ENCODE measurements around the gene OR51V1. TPM values are rescaled to one million over a fixed set of nuclear protein-coding genes. Genes with fewer than 3 reads are reported as not detected.

Gene OR51V1
- total RNA-seq, 1 experiment from 2014 or later = not detected

GRCh38 chr11:5243816-5244180, 43.3 kb upstream of the OR51V1 start:
- H3K4me1 Mint-ChIP-seq (ENCODE audit: low read depth, unreplicated experiment) = no peaks in the 10 kb centered on the region
- BruUV-seq (replicated peaks) = no TSS peak
- Histone ChIP-seq H3K9me3 (no peaks in the 10 kb centered on the region), H3K4me1 (no peaks in the 10 kb centered on the region), H3K4me3 (ENCODE audit: low read depth, low read length) (no peak overlapping the region), H3K27me3 (replicated peaks; ENCODE audit: control insufficient read depth, insufficient read depth, low read length) (no peaks in the 10 kb centered on the region), H3K36me3 (ENCODE audit: control insufficient read depth, insufficient read depth, low read length) (no peaks in the 10 kb centered on the region)
- no peaks in the 10 kb centered on the region for H3K36me3 Mint-ChIP-seq (ENCODE audit: insufficient read depth, unreplicated experiment)
- no peaks in the 10 kb centered on the region for H3K9me3 Mint-ChIP-seq (ENCODE audit: unreplicated experiment)
- intact Hi-C loops (cut with micrococcal nuclease; ENCODE audit: unreplicated experiment) = no loop called here
- no peak for TF ChIP-seq CTCF (IDR thresholded peaks at IDR 0.05; ENCODE audit: insufficient read depth in 1 of 2, low read depth in 1 of 2, low read length in 1 of 2, severe bottlenecking in 1 of 2, unreplicated experiment in 1 of 2)
- no peak overlapping the region for H3K27ac Mint-ChIP-seq (ENCODE audit: unreplicated experiment)
- H3K4me3 Mint-ChIP-seq (ENCODE audit: unreplicated experiment) = no peak overlapping the region
- peaks cover 20% of the 10 kb centered on the region for H3K27me3 Mint-ChIP-seq (ENCODE audit: insufficient read depth, unreplicated experiment)
- no peak for DNase-seq
- ChIA-PET POLR2A (no interaction called here), CTCF (no interaction called here)

GRCh38 chr11:5242933-5243815, 42.7 kb upstream of the OR51V1 start:
- Mint-ChIP-seq H3K4me1 (ENCODE audit: low read depth, unreplicated experiment) (no peaks in the 10 kb centered on the region), H3K4me3 (ENCODE audit: unreplicated experiment) (no peak overlapping the region), H3K27me3 (ENCODE audit: insufficient read depth, unreplicated experiment) (peaks cover 24% of the 10 kb centered on the region), H3K36me3 (ENCODE audit: insufficient read depth, unreplicated experiment) (no peaks in the 10 kb centered on the region), H3K27ac (ENCODE audit: unreplicated experiment) (no peak overlapping the region), H3K9me3 (ENCODE audit: unreplicated experiment) (no peaks in the 10 kb centered on the region)
- TF ChIP-seq CTCF (IDR thresholded peaks at IDR 0.05; ENCODE audit: insufficient read depth in 1 of 2, low read depth in 1 of 2, low read length in 1 of 2, severe bottlenecking in 1 of 2, unreplicated experiment in 1 of 2) = no peak
- Histone ChIP-seq H3K4me3 (ENCODE audit: low read depth, low read length) (no peak overlapping the region), H3K36me3 (ENCODE audit: control insufficient read depth, insufficient read depth, low read length) (no peaks in the 10 kb centered on the region), H3K9me3 (no peaks in the 10 kb centered on the region), H3K27me3 (replicated peaks; ENCODE audit: control insufficient read depth, insufficient read depth, low read length) (no peaks in the 10 kb centered on the region), H3K4me1 (no peaks in the 10 kb centered on the region)
- DNase-seq = no peak
- ChIA-PET POLR2A (no interaction called here), CTCF (no interaction called here)
- intact Hi-C loops (cut with micrococcal nuclease; ENCODE audit: unreplicated experiment) = no loop called here
- no TSS peak for BruUV-seq (replicated peaks)

DNA sequence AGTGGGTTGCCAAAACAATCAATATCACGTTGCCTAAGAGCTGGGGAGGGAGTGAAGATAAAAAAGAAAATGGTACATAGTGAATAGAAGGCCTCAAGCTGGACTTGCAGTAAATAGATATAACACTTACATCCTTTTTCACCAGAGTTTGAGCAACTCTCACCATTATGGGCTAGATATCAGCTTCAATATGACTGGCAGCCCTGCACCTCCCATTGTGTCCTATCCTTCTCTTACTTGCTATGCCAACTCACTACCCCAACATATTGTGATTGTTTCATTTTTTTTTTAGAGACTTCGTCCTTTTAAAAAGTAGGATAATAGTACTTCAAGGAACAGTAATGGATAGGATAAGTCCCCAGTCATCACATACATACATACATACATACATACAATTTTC, 41.7 kb upstream of the OR51V1 start:
- no TSS peak for BruUV-seq (replicated peaks)
- H3K27me3 Mint-ChIP-seq (ENCODE audit: insufficient read depth, unreplicated experiment) = peaks cover 17% of the 10 kb centered on the region
- ChIA-PET POLR2A (no interaction called here), CTCF (no interaction called here)
- H3K9me3 Mint-ChIP-seq (ENCODE audit: unreplicated experiment) = no peaks in the 10 kb centered on the region
- no peaks in the 10 kb centered on the region for H3K36me3 Mint-ChIP-seq (ENCODE audit: insufficient read depth, unreplicated experiment)
- no peaks in the 10 kb centered on the region for H3K27me3 ChIP-seq (replicated peaks; ENCODE audit: control insufficient read depth, insufficient read depth, low read length)
- H3K27ac Mint-ChIP-seq (ENCODE audit: unreplicated experiment) = no peak overlapping the region
- no peaks in the 10 kb centered on the region for H3K9me3 ChIP-seq
- no peak overlapping the region for H3K4me3 ChIP-seq (ENCODE audit: low read depth, low read length)
- no peaks in the 10 kb centered on the region for H3K36me3 ChIP-seq (ENCODE audit: control insufficient read depth, insufficient read depth, low read length)
- DNase-seq = no peak
- no peak overlapping the region for H3K4me3 Mint-ChIP-seq (ENCODE audit: unreplicated experiment)
- H3K4me1 Mint-ChIP-seq (ENCODE audit: low read depth, unreplicated experiment) = no peaks in the 10 kb centered on the region
- intact Hi-C loops (cut with micrococcal nuclease; ENCODE audit: unreplicated experiment) = no loop called here
- H3K4me1 ChIP-seq = no peaks in the 10 kb centered on the region
- TF ChIP-seq CTCF (IDR thresholded peaks at IDR 0.05; ENCODE audit: insufficient read depth in 1 of 2, low read depth in 1 of 2, low read length in 1 of 2, severe bottlenecking in 1 of 2, unreplicated experiment in 1 of 2) = no peak
